ENCODE measurements around the gene AXIN2. TPM values are rescaled to one million over a fixed set of nuclear protein-coding genes. Genes with fewer than 3 reads are reported as not detected.
A peak's percentile ranks its signal among the peaks of the same experiment; 100 is the strongest.

Gene AXIN2
- total RNA-seq, 1 donor from 2014 or later = 3.7 TPM

- Mint-ChIP-seq H3K27ac (ENCODE audit: unreplicated experiment) (no peak overlapping the region), H3K27me3 (ENCODE audit: low read depth) (no peaks in the 10 kb centered on the region), H3K4me1 (ENCODE audit: low read depth) (peaks cover 17% of the 10 kb centered on the region), H3K36me3 (ENCODE audit: low read depth) (no peaks in the 10 kb centered on the region), H3K4me3 (ENCODE audit: unreplicated experiment) (no peak overlapping the region), H3K9me3 (ENCODE audit: low read depth) (no peaks in the 10 kb centered on the region)
- no peak for TF ChIP-seq CTCF (IDR thresholded peaks at IDR 0.05)
- no peak for DNase-seq (ENCODE audit: low spot score)
Measured at GRCh38 chr17:65595071-65595656, 33.7 kb upstream of the AXIN2 start.

GRCh38 chr17:65593855-65594845, 32.7 kb upstream of the AXIN2 start:
- H3K4me3 Mint-ChIP-seq (ENCODE audit: unreplicated experiment) = peak overlapping the region; percentile 51
- peaks cover 15% of the 10 kb centered on the region for H3K4me1 Mint-ChIP-seq (ENCODE audit: low read depth)

GRCh38 chr17:65593092-65593854, 31.8 kb upstream of the AXIN2 start:
- no peaks in the 10 kb centered on the region for H3K27me3 Mint-ChIP-seq (ENCODE audit: low read depth)
- peaks cover 15% of the 10 kb centered on the region for H3K4me1 Mint-ChIP-seq (ENCODE audit: low read depth)
- no peaks in the 10 kb centered on the region for H3K36me3 Mint-ChIP-seq (ENCODE audit: low read depth)
- no peak for TF ChIP-seq CTCF (IDR thresholded peaks at IDR 0.05)
- no peak overlapping the region for H3K4me3 Mint-ChIP-seq (ENCODE audit: unreplicated experiment)
- DNase-seq (ENCODE audit: low spot score) = no peak
- no peak overlapping the region for H3K27ac Mint-ChIP-seq (ENCODE audit: unreplicated experiment)
- no peaks in the 10 kb centered on the region for H3K9me3 Mint-ChIP-seq (ENCODE audit: low read depth)

More at GRCh38 chr17:65593855-65594845, 32.7 kb upstream of the AXIN2 start:
- DNase-seq (ENCODE audit: low spot score) = no peak
- Mint-ChIP-seq H3K27me3 (ENCODE audit: low read depth) (no peaks in the 10 kb centered on the region), H3K9me3 (ENCODE audit: low read depth) (no peaks in the 10 kb centered on the region), H3K36me3 (ENCODE audit: low read depth) (no peaks in the 10 kb centered on the region), H3K27ac (ENCODE audit: unreplicated experiment) (peak overlapping the region; percentile 17)
- no peak for TF ChIP-seq CTCF (IDR thresholded peaks at IDR 0.05)

GRCh38 chr17:65592125-65592965, 30.9 kb upstream of the AXIN2 start:
- no peak overlapping the region for H3K27ac Mint-ChIP-seq (ENCODE audit: unreplicated experiment)
- H3K36me3 Mint-ChIP-seq (ENCODE audit: low read depth) = no peaks in the 10 kb centered on the region
- peaks cover 15% of the 10 kb centered on the region for H3K4me1 Mint-ChIP-seq (ENCODE audit: low read depth)
- DNase-seq (ENCODE audit: low spot score) = no peak
- no peaks in the 10 kb centered on the region for H3K9me3 Mint-ChIP-seq (ENCODE audit: low read depth)
- no peak for TF ChIP-seq CTCF (IDR thresholded peaks at IDR 0.05)
- H3K4me3 Mint-ChIP-seq (ENCODE audit: unreplicated experiment) = no peak overlapping the region
- H3K27me3 Mint-ChIP-seq (ENCODE audit: low read depth) = no peaks in the 10 kb centered on the region

Data from chondrocyte (in vitro differentiated cells).